NCI-H187 treated with DMSO at 0.1 percent for 48 hours (cell line): ENCODE data around the gene TP53AIP1.

Experiments used
- DNase-seq: peaks from one replicate; lab custom pipeline; 2025; lab: John Stamatoyannopoulos, UW

TP53AIP1 gene

DNA sequence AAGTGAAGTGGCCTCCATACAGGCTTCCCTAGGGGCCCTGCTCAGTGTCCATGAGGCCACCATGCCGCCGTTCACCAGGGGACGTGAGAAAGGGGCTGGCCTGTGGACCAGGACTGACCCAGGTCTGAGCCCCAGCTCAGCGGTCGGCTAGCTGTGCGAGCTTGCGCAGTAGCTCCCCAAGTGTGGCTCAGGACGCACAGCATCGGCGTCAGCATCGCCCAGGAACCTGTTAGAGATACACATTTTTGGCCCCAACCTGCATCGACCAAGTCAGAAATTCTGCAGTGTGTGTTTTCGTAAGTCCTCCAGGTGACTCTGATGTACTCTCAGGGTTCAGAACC, 429 bp downstream of the TP53AIP1 start:
- DNase-seq: no peak

GRCh38 chr11:128941573-128942271, 949 bp downstream of the TP53AIP1 start:
- DNase-seq: no peak

- DNase-seq: no peak
These were observed 1.6 kb downstream of the TP53AIP1 start for GRCh38 chr11:128941110-128941509.

DNA sequence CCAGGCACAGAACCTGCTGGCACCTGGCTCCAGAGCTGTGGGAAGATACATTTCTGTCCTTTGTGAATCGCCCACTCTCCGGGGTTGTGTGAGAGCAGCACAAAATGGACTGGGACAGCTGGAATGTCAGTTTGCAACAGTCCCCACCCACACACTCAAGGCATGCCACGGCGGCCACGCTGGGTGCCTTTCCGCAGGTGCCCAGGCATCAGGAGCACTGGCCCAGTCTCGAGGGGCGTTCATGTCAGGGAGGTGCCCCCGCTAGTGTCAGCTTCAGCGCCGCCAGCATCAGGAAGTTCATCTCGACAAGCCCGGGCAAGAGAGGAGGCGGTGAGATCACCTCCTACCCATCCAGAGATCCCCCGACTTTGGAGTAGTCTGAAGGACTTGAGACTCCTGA, 2.1 kb downstream of the TP53AIP1 start:
- no peak for DNase-seq

GRCh38 chr11:128940156-128940555, 2.5 kb downstream of the TP53AIP1 start:
- no peak for DNase-seq

GRCh38 chr11:128939591-128939990, 3.1 kb downstream of the TP53AIP1 start:
- no peak for DNase-seq

- DNase-seq: no peak
These were observed 4.3 kb downstream of the TP53AIP1 start for GRCh38 chr11:128938156-128938885.

DNA sequence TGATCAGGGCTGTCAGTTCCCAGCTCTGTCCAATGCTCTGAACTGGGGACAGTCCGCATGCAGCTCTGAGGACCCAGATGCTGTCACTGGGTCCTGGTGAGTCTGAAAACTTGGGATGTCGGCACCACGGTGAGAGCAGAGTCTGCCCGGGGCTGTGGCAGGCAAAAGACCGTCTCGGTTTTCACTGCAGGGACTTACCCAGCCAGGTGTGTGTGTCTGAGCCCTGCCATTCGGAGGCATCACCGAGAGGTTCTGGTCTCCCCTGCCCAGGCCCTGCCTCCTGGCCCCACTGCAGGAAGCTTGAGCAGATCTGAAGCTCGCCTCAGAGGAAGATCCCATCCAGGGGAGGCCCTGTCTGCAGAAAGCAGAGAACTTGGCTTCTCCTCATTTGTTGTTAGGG, 5.2 kb downstream of the TP53AIP1 start:
- DNase-seq: no peak

DNA sequence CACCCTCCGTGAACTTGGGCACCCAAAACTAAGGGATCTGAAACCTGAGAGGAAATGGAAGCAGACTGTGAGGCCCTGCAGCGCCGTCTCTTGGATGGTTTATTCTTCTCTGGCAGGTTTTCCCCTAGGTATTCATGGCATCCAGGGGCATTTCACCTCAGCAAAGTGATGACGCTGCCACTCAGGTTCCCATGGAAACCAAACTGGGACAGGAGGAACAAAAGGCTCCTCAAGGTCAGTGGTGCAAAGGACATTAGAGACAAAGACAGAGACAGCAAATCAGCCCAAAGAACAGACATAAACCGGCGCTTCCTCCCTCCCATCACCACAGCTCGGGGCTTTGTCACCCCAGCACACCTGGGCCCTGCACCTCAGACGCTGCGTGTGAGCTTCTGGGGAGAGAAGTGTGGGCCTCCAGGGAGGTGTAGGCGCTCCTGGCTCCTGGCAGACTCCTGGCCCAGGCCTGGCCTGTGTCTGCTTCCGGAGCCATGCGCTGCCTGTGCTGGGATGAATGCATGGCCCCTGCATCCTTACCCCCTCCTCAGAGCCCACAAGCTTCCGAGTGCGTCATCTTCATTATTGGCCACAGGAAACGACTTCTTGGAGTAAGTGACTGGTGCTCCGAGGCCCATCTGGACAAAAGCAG, 5.9 kb downstream of the TP53AIP1 start:
- DNase-seq: no peak

- no peak for DNase-seq
These were observed 7.7 kb downstream of the TP53AIP1 start for GRCh38 chr11:128934926-128935325.

- no peak for DNase-seq
These were observed 8.3 kb downstream of the TP53AIP1 start for GRCh38 chr11:128934351-128934750.

GRCh38 chr11:128933481-128934178, 9.0 kb downstream of the TP53AIP1 start:
- DNase-seq: no peak

GRCh38 chr11:128931668-128932067, 11.0 kb downstream of the TP53AIP1 start:
- DNase-seq: no peak

GRCh38 chr11:128931066-128931465, 11.6 kb downstream of the TP53AIP1 start:
- DNase-seq: no peak

DNA sequence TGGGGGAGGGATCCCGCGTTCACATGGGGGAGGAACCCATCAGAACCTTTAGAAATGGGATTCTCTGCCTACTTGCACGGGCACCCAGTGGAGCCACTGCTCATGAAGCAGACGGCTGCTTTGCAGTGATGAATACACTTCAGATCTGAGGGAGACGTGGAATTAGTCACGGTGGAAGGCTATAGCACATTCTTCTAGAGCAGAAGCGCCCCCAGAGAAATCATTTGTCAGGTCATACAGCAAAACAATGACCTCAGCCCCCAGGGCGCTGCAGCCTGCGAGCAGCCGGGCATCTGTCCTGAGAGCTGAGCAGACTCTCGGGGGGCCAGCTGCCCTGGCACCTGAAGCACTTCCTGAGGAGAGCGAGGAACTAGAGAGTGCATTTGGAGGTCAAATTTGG, 12.7 kb downstream of the TP53AIP1 start:
- no peak for DNase-seq

GRCh38 chr11:128929468-128929867, 13.2 kb downstream of the TP53AIP1 start:
- no peak for DNase-seq

- DNase-seq: no peak
These were observed 14.3 kb downstream of the TP53AIP1 start for GRCh38 chr11:128928400-128928799.

DNA sequence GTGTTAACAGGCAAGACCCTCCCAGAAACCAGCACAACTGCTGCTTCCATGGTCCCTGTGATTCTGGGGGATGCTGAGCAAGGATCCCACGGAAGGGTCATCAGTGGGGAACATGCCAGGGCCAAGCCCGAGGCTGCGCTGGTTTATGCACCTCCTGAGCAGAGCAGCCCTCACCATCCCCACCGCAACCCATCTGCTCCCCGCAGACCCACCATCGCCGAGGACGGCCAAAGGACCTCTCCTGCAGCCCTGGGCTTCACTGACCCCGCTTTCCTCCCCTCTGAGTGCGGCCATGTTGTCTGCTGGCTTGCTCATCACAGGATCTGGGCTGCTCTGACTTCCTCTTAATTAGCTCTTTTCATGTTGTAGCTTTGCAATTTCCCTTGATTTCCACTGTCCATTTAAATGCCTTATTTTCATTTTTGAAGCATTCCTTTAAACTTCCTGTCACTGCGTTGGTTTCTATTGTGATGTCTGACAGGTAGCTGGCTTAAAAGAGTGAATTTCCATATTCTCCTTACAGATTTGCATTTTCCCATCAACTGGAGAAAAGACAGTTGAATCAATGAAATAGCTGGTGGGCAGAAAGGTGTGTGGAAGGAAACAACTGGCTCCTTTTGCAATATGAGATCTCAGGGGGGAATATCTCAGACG, 14.9 kb downstream of the TP53AIP1 start:
- no peak for DNase-seq

DNA sequence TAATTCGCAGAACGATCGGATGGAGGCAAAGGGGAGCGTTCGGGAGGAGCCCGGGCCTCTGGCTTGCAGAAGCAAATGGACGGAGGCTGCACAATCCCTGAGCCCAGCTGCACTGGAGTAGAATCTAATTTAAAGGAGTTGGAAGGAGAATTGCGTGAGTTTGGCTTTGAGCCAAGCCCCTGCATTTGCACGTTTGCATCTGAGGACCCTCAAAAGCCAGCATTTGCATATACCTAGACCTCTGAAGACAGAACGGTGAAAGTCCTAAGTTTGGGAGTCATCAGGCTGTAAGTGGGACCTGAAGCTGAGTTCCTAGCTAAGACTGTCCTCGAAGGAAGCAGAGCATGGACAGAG, 15.6 kb downstream of the TP53AIP1 start:
- DNase-seq: no peak

- no peak for DNase-seq
These were observed 16.1 kb downstream of the TP53AIP1 start for GRCh38 chr11:128926437-128927107.

- no peak for DNase-seq
These were observed 16.7 kb downstream of the TP53AIP1 start for GRCh38 chr11:128926000-128926399.

GRCh38 chr11:128925250-128925600, 17.4 kb downstream of the TP53AIP1 start:
- DNase-seq: no peak
